Panc1 (cell line): ENCODE measurements around the gene GSTK1. TPM values are rescaled to one million over a fixed set of nuclear protein-coding genes. Genes with fewer than 3 reads are reported as not detected.
"Not testable (repeated sequence)": the region's sequence is repeated elsewhere in the genome, so short reads cannot be mapped to it uniquely, and the experiment has no call there.

Experiments used
- ATAC-seq: fragments of 200-7000 bp; cut with Tn5 transposase; 2 replicates; pipeline ENCODE4 v1.9.1; 2020; ENCODE audit warnings: mild to moderate bottlenecking, moderate library complexity
- BruUV-seq: library from RNA; stranded (reverse); fragments of 400-500 nt; replicated peaks from 2 replicates; lab custom pipeline; 2021; lab: Mats Ljungman, UMichigan
- CTCF ChIA-PET: fragments of 300-600 bp; sonication (Branson Sonifier 250); formaldehyde crosslinking; loops from one replicate; lab custom pipeline; 2022; ENCODE audit warnings: antibody characterized with exemption; lab: Charles Lee
- POLR2A ChIA-PET: fragments of 300-600 bp; sonication (Branson Sonifier 250); formaldehyde crosslinking; loops from one replicate; lab custom pipeline; 2022; ENCODE audit warnings: antibody characterized with exemption; lab: Charles Lee
- DNase-seq: peaks from one replicate; pipeline ENCODE4 v3.0.0-alpha.2; 2010; ENCODE audit warnings: low read depth, low spot score
- H3K27ac ChIP-seq: 2 replicates; pipeline ENCODE4 v1.5.1; 2011; ENCODE audit warnings: mild to moderate bottlenecking, low read length, inconsistent platforms
- H3K27me3 ChIP-seq: fragments of 200-500 bp; sonication (Bioruptor generic); 2 replicates; pipeline ENCODE4 v1.6.0; 2014; ENCODE audit warnings: low read length, inconsistent platforms; ENCODE audit not compliant: control insufficient read depth, insufficient read depth
- H3K36me3 ChIP-seq: fragments of 200-500 bp; sonication (Bioruptor generic); 2 replicates; pipeline ENCODE4 v1.5.1; 2014; ENCODE audit warnings: inconsistent platforms, mild to moderate bottlenecking, low read length, moderate library complexity; ENCODE audit not compliant: control insufficient read depth, insufficient read depth
- H3K4me1 ChIP-seq: 2 replicates; pipeline ENCODE4 v1.5.1; 2011; ENCODE audit warnings: inconsistent platforms, mild to moderate bottlenecking, low read length, moderate library complexity; ENCODE audit not compliant: control insufficient read depth, insufficient read depth
- H3K4me3 ChIP-seq, 2 experiments: 2 replicates each; pipeline ENCODE4 v1.5.1; 2011 to 2012; ENCODE audit warnings: low read depth in 2 of 2, low read length in 2 of 2, mild to moderate bottlenecking in 2 of 2, inconsistent platforms in 1 of 2, moderate library complexity in 1 of 2
- H3K9me3 ChIP-seq: fragments of 200-500 bp; sonication (Bioruptor generic); 2 replicates; pipeline ENCODE4 v1.5.1; 2014; ENCODE audit warnings: low read depth, mild to moderate bottlenecking, inconsistent platforms, low read length, moderate library complexity; ENCODE audit not compliant: control insufficient read depth, insufficient read depth
- POLR2AphosphoS5 ChIP-seq: IDR thresholded peaks from 2 replicates; pipeline ENCODE4 v1.6.1; 2012; ENCODE audit warnings: mild to moderate bottlenecking, low read depth, low read length, moderate library complexity
- REST ChIP-seq, 2 experiments: IDR thresholded peaks; 2 replicates each; pipeline ENCODE4 v1.6.1; 2011 to 2012; ENCODE audit warnings: low read depth in 2 of 2, control low read depth in 1 of 2, low read length in 1 of 2, mild to moderate bottlenecking in 1 of 2, moderate library complexity in 1 of 2; ENCODE audit not compliant: insufficient read depth in 1 of 2
- SIN3A ChIP-seq: IDR thresholded peaks from 2 replicates; pipeline ENCODE4 v1.6.1; 2012; ENCODE audit warnings: low read depth, mild to moderate bottlenecking, low read length, moderate library complexity, borderline replicate concordance; ENCODE audit not compliant: insufficient read depth
- TCF7L2 ChIP-seq: IDR thresholded peaks from 2 replicates; pipeline ENCODE4 v1.6.1; 2011; ENCODE audit warnings: mild to moderate bottlenecking, low read depth, low read length, inconsistent platforms
- in situ Hi-C: cut with HindIII; loops from 2 replicates; pipeline ENCODE4 v1.10.0; 2016; ENCODE audit warnings: low sequenced_read_pairs, low pct_unique_long_range_greater_than_20kb
- intact Hi-C: fragments of 100-400 bp; cut with micrococcal nuclease; formaldehyde crosslinking; loops from one replicate; pipeline ENCODE4 v1.10.0; 2022; ENCODE audit not compliant: unreplicated experiment
- total RNA-seq: library from RNA; stranded (reverse); gene quantifications from one replicate; pipeline ENCODE4 v1.2.1, GENCODE V29; 2021; ENCODE audit not compliant: unreplicated experiment
- TF ChIP-seq, protein P1 (sequence below): fragments of 450-650 bp; IDR thresholded peaks from 2 replicates; pipeline ENCODE4 v1.5.1; 2017; ENCODE audit warnings: mild to moderate bottlenecking

The GSTK1 gene
- total RNA-seq, 1 experiment from 2014 or later: 100 TPM

DNA sequence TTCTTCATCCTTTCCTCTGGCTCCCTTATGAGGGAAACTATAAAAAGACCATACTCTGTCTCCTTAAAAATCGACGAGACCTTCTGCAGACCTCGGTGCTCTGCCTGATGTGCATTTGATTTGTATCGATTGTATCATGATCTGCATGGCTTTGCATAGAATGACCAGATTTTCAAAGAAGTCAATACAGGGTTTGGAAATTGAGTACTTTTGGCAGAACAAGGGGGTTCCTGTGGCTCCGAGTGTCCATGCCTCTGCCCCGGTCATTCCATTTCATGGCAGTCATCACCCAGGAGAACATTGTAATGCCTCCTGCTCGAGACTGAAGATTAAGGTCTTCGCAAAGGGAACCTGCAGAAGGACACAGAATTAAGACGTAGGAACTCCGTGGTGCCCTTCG is 25.6 kb downstream of the GSTK1 start:
- ChIA-PET CTCF (no interaction called here), POLR2A (interaction anchor here (0.6 kb wide), 1 partner anchor 91 kb away, joined by 6 read pairs; no protein-coding TSS in a partner anchor)
- no peak for DNase-seq
- Histone ChIP-seq H3K36me3 (peaks cover 10% of the 10 kb centered on the region), H3K27ac (peak overlapping the region; percentile 96), H3K4me3 (peak overlapping the region; percentile 97 to 98), H3K4me1 (peaks cover 24% of the 10 kb centered on the region), H3K9me3 (peaks cover 4% of the 10 kb centered on the region; the same call in 1 of the 2 replicates), H3K27me3 (no peaks in the 10 kb centered on the region)
- in situ Hi-C loops (no loop called here), intact Hi-C loops (no loop called here)
- BruUV-seq: no TSS peak
- TF ChIP-seq POLR2AphosphoS5 (no peak), REST (IDR thresholded peaks at IDR 0.05; ENCODE audit: insufficient read depth in 1 of 2, low read depth in 2 of 2, low read length in 1 of 2) (no peak), TCF7L2 (no peak), SIN3A (no peak)
- TF ChIP-seq, protein P1, sequence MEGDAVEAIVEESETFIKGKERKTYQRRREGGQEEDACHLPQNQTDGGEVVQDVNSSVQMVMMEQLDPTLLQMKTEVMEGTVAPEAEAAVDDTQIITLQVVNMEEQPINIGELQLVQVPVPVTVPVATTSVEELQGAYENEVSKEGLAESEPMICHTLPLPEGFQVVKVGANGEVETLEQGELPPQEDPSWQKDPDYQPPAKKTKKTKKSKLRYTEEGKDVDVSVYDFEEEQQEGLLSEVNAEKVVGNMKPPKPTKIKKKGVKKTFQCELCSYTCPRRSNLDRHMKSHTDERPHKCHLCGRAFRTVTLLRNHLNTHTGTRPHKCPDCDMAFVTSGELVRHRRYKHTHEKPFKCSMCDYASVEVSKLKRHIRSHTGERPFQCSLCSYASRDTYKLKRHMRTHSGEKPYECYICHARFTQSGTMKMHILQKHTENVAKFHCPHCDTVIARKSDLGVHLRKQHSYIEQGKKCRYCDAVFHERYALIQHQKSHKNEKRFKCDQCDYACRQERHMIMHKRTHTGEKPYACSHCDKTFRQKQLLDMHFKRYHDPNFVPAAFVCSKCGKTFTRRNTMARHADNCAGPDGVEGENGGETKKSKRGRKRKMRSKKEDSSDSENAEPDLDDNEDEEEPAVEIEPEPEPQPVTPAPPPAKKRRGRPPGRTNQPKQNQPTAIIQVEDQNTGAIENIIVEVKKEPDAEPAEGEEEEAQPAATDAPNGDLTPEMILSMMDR: no peak
- ATAC-seq: no peak

DNA sequence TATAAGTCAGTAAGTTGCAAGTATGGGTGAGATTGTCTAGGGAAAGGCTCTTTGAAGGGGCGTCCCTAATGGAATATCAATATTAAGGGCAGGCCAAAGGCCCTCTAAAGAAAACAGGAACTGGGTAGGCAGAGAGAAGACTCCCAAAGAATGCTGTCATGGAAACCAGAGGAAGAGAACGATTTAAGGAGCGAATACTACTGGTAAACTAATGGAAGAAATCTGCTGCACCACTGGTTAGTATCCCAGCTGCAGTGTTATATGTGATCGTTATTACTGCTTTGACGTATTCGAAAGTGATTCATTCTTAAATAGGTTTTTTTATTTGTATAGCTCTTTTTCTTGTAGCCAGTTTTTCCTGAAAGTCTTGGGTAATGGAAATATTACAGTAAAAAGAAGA is 26.2 kb downstream of the GSTK1 start:
- intact Hi-C loops: no loop called here
- Histone ChIP-seq H3K36me3 (peaks cover 16% of the 10 kb centered on the region), H3K9me3 (peaks cover 4% of the 10 kb centered on the region; the same call in 1 of the 2 replicates), H3K27ac (peak overlapping the region; percentile 96), H3K4me3 (peak overlapping the region; percentile 97 to 98), H3K27me3 (no peaks in the 10 kb centered on the region), H3K4me1 (peaks cover 21% of the 10 kb centered on the region)
- TF ChIP-seq POLR2AphosphoS5 (no peak), TCF7L2 (no peak), SIN3A (no peak), REST (IDR thresholded peaks at IDR 0.05; ENCODE audit: insufficient read depth in 1 of 2, low read depth in 2 of 2, low read length in 1 of 2) (no peak)
- TF ChIP-seq, protein P1: no peak
- in situ Hi-C loops: no loop called here
- ChIA-PET POLR2A (interaction anchor here (0.7 kb wide), 1 partner anchor 12 kb away, joined by 5 read pairs; no protein-coding TSS in a partner anchor), CTCF (no interaction called here)
- no peak for DNase-seq
- no peak for ATAC-seq
- no TSS peak for BruUV-seq

DNA sequence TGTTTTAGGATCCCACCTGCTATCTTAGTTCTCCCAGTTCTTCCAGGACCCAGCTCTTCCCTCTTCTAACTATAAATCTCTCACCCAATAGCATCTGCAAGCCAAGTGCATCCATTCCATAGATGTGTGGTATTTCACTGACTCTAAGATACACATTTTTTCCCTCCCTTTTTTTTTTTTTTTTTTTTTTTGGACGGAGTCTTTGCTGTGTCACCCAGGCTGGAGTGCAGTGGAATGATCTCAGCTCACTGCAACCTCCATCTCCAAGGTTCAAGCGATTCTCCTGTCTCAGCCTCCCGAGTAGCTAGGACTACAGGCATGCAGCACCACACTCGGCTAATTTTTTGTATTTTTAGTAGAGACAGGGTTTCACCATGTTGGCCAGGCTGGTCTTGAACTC is 26.6 kb downstream of the GSTK1 start:
- BruUV-seq, H3K27me3 ChIP-seq, CTCF ChIA-PET, in situ Hi-C loops, DNase-seq, intact Hi-C loops, H3K9me3 ChIP-seq, ATAC-seq: not testable (repeated sequence)
- Histone ChIP-seq H3K4me1 (peaks cover 17% of the 10 kb centered on the region), H3K27ac (peak overlapping the region; percentile 96; the same call in 1 of the 2 replicates), H3K4me3 (peak overlapping the region; percentile 97 to 98), H3K36me3 (peaks cover 18% of the 10 kb centered on the region)
- POLR2A ChIA-PET: interaction anchor here (0.7 kb wide), 1 partner anchor 11 kb away, joined by 5 read pairs; no protein-coding TSS in a partner anchor
